Occipital lobe (tissue), 2 donors: ENCODE measurements around the gene HMCN2. TPM values are rescaled to one million over a fixed set of nuclear protein-coding genes. Genes with fewer than 3 reads are reported as not detected.

Experiments used
- DNase-seq: peaks from one replicate; lab custom pipeline; 2025; lab: John Stamatoyannopoulos, UW
- total RNA-seq: library from RNA; depleted of rRNA; stranded (reverse); fragments of >200 nt; gene quantifications from one replicate; pipeline ENCODE4 v1.2.3, GENCODE V29; 2014

HMCN2 gene
- total RNA-seq, 1 donor from 2014 or later, result not detected

- DNase-seq, result no peak
These were observed 198.5 kb downstream of the HMCN2 start for GRCh38 chr9:130463763-130464745.

- DNase-seq, result no peak
These were observed 200.0 kb downstream of the HMCN2 start for GRCh38 chr9:130465383-130466096.

GRCh38 chr9:130466537-130467217 is 201.1 kb downstream of the HMCN2 start:
- no peak for DNase-seq

GRCh38 chr9:130467316-130467715 is 201.8 kb downstream of the HMCN2 start:
- no peak for DNase-seq

- DNase-seq, result no peak
These were observed 203.0 kb downstream of the HMCN2 start for GRCh38 chr9:130468566-130468965.

- DNase-seq, result no peak
These were observed 204.7 kb downstream of the HMCN2 start for GRCh38 chr9:130470269-130470668.

- DNase-seq, result no peak
These were observed 205.4 kb downstream of the HMCN2 start for GRCh38 chr9:130470950-130471349.

GRCh38 chr9:130471411-130472183 is 206.0 kb downstream of the HMCN2 start:
- no peak for DNase-seq

- no peak for DNase-seq
These were observed 206.7 kb downstream of the HMCN2 start for GRCh38 chr9:130472184-130472705.

- DNase-seq, result no peak
These were observed 207.4 kb downstream of the HMCN2 start for GRCh38 chr9:130473009-130473408.

- no peak for DNase-seq
These were observed 208.0 kb downstream of the HMCN2 start for GRCh38 chr9:130473566-130473965.

- no peak for DNase-seq
These were observed 208.5 kb downstream of the HMCN2 start for GRCh38 chr9:130474106-130474505.

GRCh38 chr9:130476151-130476730 is 210.7 kb downstream of the HMCN2 start:
- no peak for DNase-seq

- no peak for DNase-seq
These were observed 212.0 kb downstream of the HMCN2 start for GRCh38 chr9:130477564-130477963.

GRCh38 chr9:130478152-130478551 is 212.6 kb downstream of the HMCN2 start:
- DNase-seq, result no peak

GRCh38 chr9:130478736-130479575 is 213.4 kb downstream of the HMCN2 start:
- no peak for DNase-seq

- no peak for DNase-seq
These were observed 214.0 kb downstream of the HMCN2 start for GRCh38 chr9:130479587-130479986.

- no peak for DNase-seq
These were observed 215.1 kb downstream of the HMCN2 start for GRCh38 chr9:130480673-130481072.

- no peak for DNase-seq
These were observed 216.9 kb downstream of the HMCN2 start for GRCh38 chr9:130482463-130482862.
